ENCODE data around the gene PRR23B. TPM values are rescaled to one million over a fixed set of nuclear protein-coding genes. Genes with fewer than 3 reads are reported as not detected.

The PRR23B gene
- polyA plus RNA-seq, 1 of the 3 experiments (the other 2 are of a cell fraction), result not detected

GRCh38 chr3:138974462-138974861 lies 46.3 kb downstream of the PRR23B start (continued):
- no peak for TF ChIP-seq REST (IDR thresholded peaks at IDR 0.05; ENCODE audit: low read depth, low read length)
- TF ChIP-seq TCF12 (IDR thresholded peaks at IDR 0.05), result no peak

GRCh38 chr3:138972941-138973340 lies 47.8 kb downstream of the PRR23B start:
- TF ChIP-seq RFX5 (IDR thresholded peaks at IDR 0.05; ENCODE audit: low read length), result no peak
- TF ChIP-seq SMC3 (IDR thresholded peaks at IDR 0.05; ENCODE audit: low read depth, low read length), result no peak
- TF ChIP-seq NFIC (IDR thresholded peaks at IDR 0.05; ENCODE audit: borderline replicate concordance), result no peak
- no peak for TF ChIP-seq TAF1 (IDR thresholded peaks at IDR 0.05; ENCODE audit: borderline replicate concordance, low read depth, low read length)
- TF ChIP-seq USF1 (IDR thresholded peaks at IDR 0.05; ENCODE audit: borderline replicate concordance, low read depth), result no peak
- TF ChIP-seq GATA2 (CRISPR knock-in tag; IDR thresholded peaks at IDR 0.05), result no peak
- no peak for TF ChIP-seq FOXJ3 (CRISPR knock-in tag; IDR thresholded peaks at IDR 0.05)
- no peak for TF ChIP-seq REST (IDR thresholded peaks at IDR 0.05; ENCODE audit: low read depth, low read length)
- TF ChIP-seq JUND (IDR thresholded peaks at IDR 0.05), result no peak
- TF ChIP-seq RCOR1 (IDR thresholded peaks at IDR 0.05; ENCODE audit: low read length), result no peak
- no peak for TF ChIP-seq CHD2 (IDR thresholded peaks at IDR 0.05; ENCODE audit: low read length, partially characterized antibody)
- TF ChIP-seq SIN3A (IDR thresholded peaks at IDR 0.05; ENCODE audit: borderline replicate concordance, low read depth, low read length), result no peak
- H3K27ac ChIP-seq (ENCODE audit: low read depth in 2 of 2, low read length in 1 of 2), result no peak overlapping the region
- WGBS (ENCODE audit: low lambda C conversion rate), result 28% methylated on average over 5 of the region's 5 CpGs
- H3K9ac ChIP-seq, result no peak overlapping the region
- no peak for DNase-seq
- H4K20me1 ChIP-seq (ENCODE audit: insufficient read depth), result no peaks in the 10 kb centered on the region
- no peaks in the 10 kb centered on the region for H3K9me2 ChIP-seq
- no peaks in the 10 kb centered on the region for H3K9me3 ChIP-seq
- no peaks in the 10 kb centered on the region for H3K79me2 ChIP-seq (ENCODE audit: insufficient read depth)
- CTCF ChIA-PET, result interaction anchor here (1.2 to 1.5 kb wide), 5 partner anchors 8 to 49 kb away, joined by 3 to 5 read pairs (median 4); no protein-coding TSS in a partner anchor
- H3K4me2 ChIP-seq, result no peak overlapping the region
- H3F3A ChIP-seq (replicated peaks; ENCODE audit: insufficient read depth), result no peaks in the 10 kb centered on the region
- H3K4me1 ChIP-seq (ENCODE audit: control insufficient read depth in 1 of 2, insufficient read depth in 2 of 2, low read depth in 1 of 2, low read length in 1 of 2), result no peaks in the 10 kb centered on the region
- no peaks in the 10 kb centered on the region for H3K36me3 ChIP-seq (replicated peaks in 1 of 2; ENCODE audit: control insufficient read depth in 1 of 2, insufficient read depth in 2 of 2, low read length in 1 of 2)
- no peak overlapping the region for H3K4me3 ChIP-seq (ENCODE audit: low read depth in 2 of 2, low read length in 1 of 2)
- no peak overlapping the region for H2AFZ ChIP-seq (ENCODE audit: low read depth)
- H3K27me3 ChIP-seq (ENCODE audit: insufficient read depth), result no peaks in the 10 kb centered on the region; the same call in 1 of the 2 replicates
- POLR2A ChIA-PET, result no interaction called here
